Loucy (cell line): Measurements from ENCODE around the gene PTGFRN.

ENCODE experiments used
- H2AFZ ChIP-seq: fragments of 200-600 bp; sonication (generic); 2 replicates; pipeline ENCODE4 v1.6.0; 2016; ENCODE audit warnings: antibody characterized with exemption, mild to moderate bottlenecking, low read length, moderate library complexity
- H3F3A ChIP-seq: fragments of 200-600 bp; 2 replicates; pipeline ENCODE4 v1.6.0; 2016; ENCODE audit warnings: antibody characterized with exemption, low read depth, mild to moderate bottlenecking
- H3K27me3 ChIP-seq: fragments of 200-600 bp; sonication (generic); 2 replicates; pipeline ENCODE4 v1.6.1; 2014; ENCODE audit warnings: low read length, mild to moderate bottlenecking; ENCODE audit not compliant: insufficient read depth, poor library complexity, severe bottlenecking
- H3K36me3 ChIP-seq: fragments of 200-600 bp; sonication (generic); 2 replicates; pipeline ENCODE4 v1.6.1; 2016; ENCODE audit warnings: low read length; ENCODE audit not compliant: insufficient read depth
- H3K4me1 ChIP-seq: fragments of 200-600 bp; sonication (generic); 2 replicates; pipeline ENCODE4 v1.5.1; 2014; ENCODE audit warnings: low read length, mild to moderate bottlenecking; ENCODE audit not compliant: insufficient read depth, poor library complexity, severe bottlenecking
- H3K4me2 ChIP-seq: fragments of 200-600 bp; sonication (generic); 2 replicates; pipeline ENCODE4 v1.6.0; 2014; ENCODE audit warnings: antibody characterized with exemption, low read length, low read depth, mild to moderate bottlenecking; ENCODE audit not compliant: poor library complexity, severe bottlenecking
- H3K4me3 ChIP-seq: fragments of 200-600 bp; sonication (generic); 2 replicates; pipeline ENCODE4 v1.5.1; 2014; ENCODE audit warnings: low read length, mild to moderate bottlenecking, mixed read lengths; ENCODE audit not compliant: poor library complexity, severe bottlenecking
- H3K79me2 ChIP-seq: fragments of 200-600 bp; sonication (generic); 2 replicates; pipeline ENCODE4 v1.6.1; 2014; ENCODE audit warnings: low read length; ENCODE audit not compliant: insufficient read depth
- H3K9ac ChIP-seq: fragments of 200-600 bp; sonication (generic); 2 replicates; pipeline ENCODE4 v1.6.0; 2014; ENCODE audit warnings: mild to moderate bottlenecking, low read depth, low read length, moderate library complexity; ENCODE audit not compliant: poor library complexity, severe bottlenecking
- H3K9me2 ChIP-seq: fragments of 200-600 bp; sonication (generic); replicated peaks from 2 replicates; pipeline ENCODE4 v1.6.1; 2016; ENCODE audit warnings: low read depth, low read length, mixed read lengths
- H3K9me3 ChIP-seq: fragments of 200-600 bp; sonication (generic); 2 replicates; pipeline ENCODE4 v1.6.1; 2014; ENCODE audit warnings: mild to moderate bottlenecking, antibody characterized with exemption, low read length, low read depth; ENCODE audit not compliant: insufficient read depth
- H4K20me1 ChIP-seq: fragments of 200-600 bp; sonication (generic); 2 replicates; pipeline ENCODE4 v1.6.0; 2014; ENCODE audit warnings: antibody characterized with exemption, low read length, mild to moderate bottlenecking; ENCODE audit not compliant: insufficient read depth, poor library complexity, severe bottlenecking
- CTCF ChIP-seq: fragments of 200-600 bp; sonication (generic); conservative IDR thresholded peaks from 2 replicates; pipeline ENCODE4 v1.5.1; 2014; ENCODE audit warnings: mild to moderate bottlenecking, antibody characterized with exemption, low read length
- EZH2phosphoT487 ChIP-seq: fragments of 200-600 bp; IDR thresholded peaks from 2 replicates; pipeline ENCODE4 v1.6.1; 2018; ENCODE audit warnings: antibody characterized with exemption, mild to moderate bottlenecking, moderate library complexity, borderline replicate concordance

Gene PTGFRN

GRCh38 chr1:117017062-117017461, 107.3 kb downstream of the PTGFRN start:
- Histone ChIP-seq H3K79me2 (no peaks in the 10 kb centered on the region), H3F3A (no peaks in the 10 kb centered on the region), H2AFZ (no peak overlapping the region), H3K9me2 (no peaks in the 10 kb centered on the region), H3K9me3 (no peaks in the 10 kb centered on the region), H3K4me3 (no peak overlapping the region), H3K36me3 (no peaks in the 10 kb centered on the region), H4K20me1 (no peaks in the 10 kb centered on the region), H3K4me2 (no peak overlapping the region), H3K27me3 (peaks cover 3% of the 10 kb centered on the region), H3K9ac (no peak overlapping the region), H3K4me1 (no peaks in the 10 kb centered on the region)
- TF ChIP-seq CTCF: no peak
- TF ChIP-seq EZH2phosphoT487: no peak

GRCh38 chr1:117017648-117018047, 107.9 kb downstream of the PTGFRN start:
- Histone ChIP-seq H3F3A (no peaks in the 10 kb centered on the region), H2AFZ (no peak overlapping the region)

GRCh38 chr1:117020526-117021156, 110.9 kb downstream of the PTGFRN start:
- Histone ChIP-seq H2AFZ (no peak overlapping the region), H3K4me3 (no peak overlapping the region)

More at GRCh38 chr1:117017648-117018047, 107.9 kb downstream of the PTGFRN start:
- no peaks in the 10 kb centered on the region for H4K20me1 ChIP-seq
- peaks cover 3% of the 10 kb centered on the region for H3K27me3 ChIP-seq
- H3K9me3 ChIP-seq: no peaks in the 10 kb centered on the region
- no peak overlapping the region for H3K4me3 ChIP-seq
- no peak overlapping the region for H3K9ac ChIP-seq
- H3K4me2 ChIP-seq: no peak overlapping the region
- TF ChIP-seq CTCF: no peak
- TF ChIP-seq EZH2phosphoT487: no peak
- no peaks in the 10 kb centered on the region for H3K79me2 ChIP-seq
- H3K4me1 ChIP-seq: no peaks in the 10 kb centered on the region
- H3K36me3 ChIP-seq: no peaks in the 10 kb centered on the region
- no peaks in the 10 kb centered on the region for H3K9me2 ChIP-seq

More at GRCh38 chr1:117020526-117021156, 110.9 kb downstream of the PTGFRN start:
- Histone ChIP-seq H3K4me2 (no peak overlapping the region), H3K9me2 (no peaks in the 10 kb centered on the region), H3K36me3 (no peaks in the 10 kb centered on the region), H3K4me1 (no peaks in the 10 kb centered on the region), H3F3A (no peaks in the 10 kb centered on the region), H3K9me3 (no peaks in the 10 kb centered on the region), H3K79me2 (no peaks in the 10 kb centered on the region), H4K20me1 (no peaks in the 10 kb centered on the region), H3K9ac (no peak overlapping the region), H3K27me3 (peaks cover 3% of the 10 kb centered on the region)
- TF ChIP-seq EZH2phosphoT487: no peak
- no peak for TF ChIP-seq CTCF
